GM21381 (cell line): Measurements from ENCODE around the gene CHKA.

ENCODE experiments used
- ATAC-seq: cut with Tn5 transposase; IDR thresholded peaks from one replicate; pipeline ENCODE4 v1.9.1; 2021; ENCODE audit warnings: mild to moderate bottlenecking, moderate library complexity; ENCODE audit not compliant: unreplicated experiment

CHKA gene

GRCh38 chr11:68004551-68005335, 116.4 kb downstream of the CHKA start:
- ATAC-seq, result no peak

- ATAC-seq, result peak; percentile 58
These were observed 117.2 kb downstream of the CHKA start, which contains the start of gene UNC93B1 for GRCh38 chr11:68003846-68004550. Gene UNC93B1, minus strand, starts transcription at chr11:68004097. Its CDS starts 54 bp downstream, at chr11:68004043.

DNA sequence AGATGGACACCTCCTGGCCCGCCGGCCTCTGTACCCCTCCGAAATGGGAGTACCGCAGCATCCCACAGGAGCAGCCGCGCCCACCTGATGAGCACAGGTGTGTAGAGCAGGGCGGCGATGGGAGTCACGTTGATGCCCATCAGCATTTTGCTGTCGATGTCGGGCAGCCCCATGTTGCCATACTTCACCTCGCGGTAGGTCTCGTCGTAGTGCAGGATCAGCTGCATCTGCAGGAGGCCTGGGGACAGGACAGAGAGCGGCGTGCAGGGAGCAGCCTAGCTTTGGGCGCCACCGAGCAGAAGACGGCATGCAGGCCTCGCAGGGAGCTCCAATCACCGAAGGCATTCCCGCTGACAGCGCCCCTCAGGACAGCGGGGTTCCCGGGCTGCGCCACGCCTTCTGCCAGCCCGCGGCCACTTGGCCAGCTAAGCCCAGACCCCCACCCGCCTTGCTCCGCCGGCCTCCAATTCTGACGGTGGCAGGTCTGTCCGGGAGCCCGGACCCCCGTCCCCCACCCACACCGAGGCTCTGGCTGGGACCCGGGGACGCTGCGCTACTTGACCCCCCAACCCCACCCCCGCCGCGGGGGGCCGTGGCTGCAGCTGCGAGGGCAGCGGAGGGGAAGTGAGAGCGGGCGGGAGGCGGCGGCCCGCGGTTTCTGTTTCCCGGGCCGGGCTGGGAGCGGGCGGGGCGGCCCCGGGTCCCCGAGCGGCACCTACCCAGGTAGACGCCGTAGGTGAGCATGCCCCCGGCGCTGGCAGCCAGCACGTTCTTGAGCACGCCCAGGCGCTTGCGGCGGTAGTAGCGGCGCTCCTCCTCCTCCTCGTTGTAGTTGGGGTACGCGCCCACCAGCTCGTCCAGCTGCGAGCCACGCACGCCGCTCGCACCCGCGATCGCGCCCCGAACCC, 118.0 kb downstream of the CHKA start:
- ATAC-seq, result peak; percentile 30
